Measurements from ENCODE around the gene TCF21.
"Not testable (repeated sequence)": the region's sequence is repeated elsewhere in the genome, so short reads cannot be mapped to it uniquely, and the experiment has no call there.

The TCF21 gene

DNA sequence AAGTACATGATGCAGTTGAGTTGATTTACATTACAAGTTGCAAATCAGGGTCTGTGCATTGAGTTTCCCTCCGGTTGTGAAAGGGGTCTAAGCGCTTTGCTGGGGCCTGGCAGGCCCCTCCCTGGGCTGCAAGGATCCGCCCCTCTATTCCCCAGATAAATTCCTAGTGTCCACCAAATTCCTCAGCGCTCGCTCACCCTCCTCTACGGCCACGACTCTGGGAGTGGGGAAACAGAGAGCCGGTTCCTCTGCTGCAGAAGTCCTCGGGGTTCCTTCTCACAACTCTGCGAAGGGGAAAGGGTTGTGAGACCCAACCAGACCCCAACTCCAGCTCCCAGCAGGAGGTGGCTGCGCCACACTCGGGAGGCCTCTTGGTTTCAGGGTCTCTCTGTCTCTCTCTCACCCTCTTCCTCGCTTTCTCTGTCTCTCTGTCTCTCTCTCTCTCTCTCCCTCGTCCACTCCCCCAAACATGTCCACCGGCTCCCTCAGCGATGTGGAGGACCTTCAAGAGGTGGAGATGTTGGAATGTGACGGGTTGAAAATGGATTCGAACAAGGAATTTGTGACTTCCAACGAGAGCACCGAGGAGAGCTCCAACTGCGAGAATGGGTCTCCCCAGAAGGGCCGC lies at the start of gene TCF21:
TCF21 (plus strand) TSS at position 185 of the 628 bp plus-strand sequence; CDS start at position 470, 285 bp downstream.
- no peak for DNase-seq (ENCODE audit: low read depth)

DNA sequence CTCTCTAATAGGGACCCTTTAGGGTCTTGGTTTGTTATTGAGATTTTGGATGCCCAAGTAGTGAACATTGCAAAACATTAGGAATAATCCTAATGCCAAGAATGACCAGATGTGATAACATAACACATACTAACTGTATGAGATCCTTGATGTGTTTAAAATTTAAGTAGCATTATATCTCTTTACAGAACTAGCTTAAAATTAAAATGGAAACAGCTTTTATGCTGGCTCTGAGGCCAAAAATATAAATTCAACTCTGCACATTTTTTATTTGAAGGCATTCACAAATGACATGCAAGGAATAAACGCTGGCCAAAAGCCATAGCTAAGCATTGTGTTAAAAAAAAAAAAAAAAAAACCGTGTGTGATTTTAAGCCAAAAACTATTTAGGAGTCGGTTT lies 47.7 kb upstream of the TCF21 start:
- no peak for DNase-seq (ENCODE audit: low read depth)

GRCh38 chr6:133843098-133843497 lies 45.8 kb upstream of the TCF21 start:
- no peak for DNase-seq (ENCODE audit: low read depth)

DNA sequence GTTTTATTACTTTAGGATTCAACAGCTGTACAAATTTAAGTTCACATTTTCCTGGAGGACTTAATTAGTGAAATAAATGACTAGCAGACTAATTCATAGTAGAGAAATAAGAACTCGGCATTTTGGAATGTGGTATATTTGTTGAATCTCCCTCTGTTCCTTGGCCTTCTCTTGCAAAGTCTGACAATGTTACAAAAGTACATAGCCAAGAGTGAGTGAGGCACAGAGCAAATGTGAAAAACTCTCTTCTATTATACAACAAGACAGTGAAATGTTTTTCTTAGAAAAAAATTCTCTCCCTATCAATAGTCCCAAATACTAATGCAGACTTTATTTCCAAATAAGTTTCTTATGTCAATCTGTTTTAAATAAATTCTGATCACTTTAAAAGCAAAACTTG lies 44.2 kb upstream of the TCF21 start:
- no peak for DNase-seq (ENCODE audit: low read depth)

- DNase-seq (ENCODE audit: low read depth) = no peak
Measured at GRCh38 chr6:133854041-133854363, 34.9 kb upstream of the TCF21 start.

- no peak for DNase-seq (ENCODE audit: low read depth)
Measured at GRCh38 chr6:133854364-133855275, 34.3 kb upstream of the TCF21 start.

DNA sequence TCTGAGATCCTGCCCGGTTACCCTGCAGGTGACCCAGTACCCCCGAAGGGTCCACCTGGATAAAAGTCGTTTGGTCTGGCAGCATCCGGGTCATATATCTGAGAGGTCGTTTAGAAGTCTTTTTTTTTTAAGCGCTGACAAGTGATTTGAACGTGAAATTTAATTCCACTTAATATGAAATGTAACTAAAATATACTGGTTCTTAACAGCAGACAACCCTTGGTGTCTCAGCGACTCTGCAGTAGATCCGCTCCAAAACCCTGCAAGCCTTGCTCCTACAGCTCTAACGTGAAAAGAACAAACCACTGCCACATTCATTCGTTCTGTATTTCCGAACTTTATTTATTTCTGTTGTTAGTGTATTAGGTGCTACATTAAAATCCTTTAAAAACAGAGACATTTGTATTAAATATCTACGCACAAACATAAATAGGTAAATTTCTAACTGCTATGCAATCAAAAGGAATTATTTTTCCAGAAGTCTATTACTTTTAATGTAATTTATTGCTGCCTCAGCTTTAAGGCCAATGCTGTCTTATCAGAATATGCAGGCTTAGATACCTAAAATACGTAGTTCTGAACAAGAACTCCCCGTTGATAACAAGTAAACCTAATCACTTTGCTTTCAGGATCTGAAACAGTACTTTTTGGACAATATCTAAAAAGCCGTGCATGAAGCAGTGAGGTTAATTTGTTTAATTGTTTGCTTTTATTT lies 33.5 kb upstream of the TCF21 start:
- no peak for DNase-seq (ENCODE audit: low read depth)

- no peak for DNase-seq (ENCODE audit: low read depth)
Measured at GRCh38 chr6:133855991-133856370, 32.9 kb upstream of the TCF21 start.

DNA sequence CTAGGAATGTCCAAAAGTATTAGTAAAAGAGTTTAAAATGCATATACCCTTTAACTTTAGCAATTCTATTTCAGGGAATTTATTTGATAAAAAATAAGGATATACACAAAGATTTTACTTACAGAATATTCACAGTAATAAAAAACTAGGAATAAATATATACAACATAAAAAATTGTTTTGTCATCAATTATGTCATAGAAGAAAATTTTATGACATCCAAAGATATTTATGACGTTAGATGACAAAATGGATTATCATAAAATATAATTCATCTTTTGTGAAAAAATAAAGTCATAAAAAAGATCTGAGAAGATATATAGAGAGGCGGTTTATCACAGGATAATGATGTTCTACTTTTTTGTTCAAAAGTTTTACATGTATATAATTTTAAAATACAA lies 32.0 kb upstream of the TCF21 start:
- DNase-seq (ENCODE audit: low read depth) = no peak

DNA sequence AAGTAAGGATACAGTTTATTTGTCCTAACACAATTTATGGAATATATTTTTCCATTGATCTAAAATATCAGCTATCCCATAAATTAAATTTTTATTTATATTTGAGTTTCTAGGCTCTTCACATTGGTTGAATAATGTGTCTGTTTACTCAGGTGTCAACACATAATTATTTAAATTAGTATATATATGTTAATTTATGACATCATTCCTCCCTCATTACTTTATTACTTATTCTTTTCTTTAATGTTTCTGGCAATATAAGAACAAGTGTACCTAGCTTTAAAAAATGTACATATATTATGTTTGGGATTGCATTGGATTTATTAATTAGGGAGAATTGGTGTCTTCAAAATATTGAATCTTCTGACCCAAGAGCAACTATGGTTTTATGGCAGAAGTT lies 31.2 kb upstream of the TCF21 start:
- DNase-seq (ENCODE audit: low read depth) = no peak

DNA sequence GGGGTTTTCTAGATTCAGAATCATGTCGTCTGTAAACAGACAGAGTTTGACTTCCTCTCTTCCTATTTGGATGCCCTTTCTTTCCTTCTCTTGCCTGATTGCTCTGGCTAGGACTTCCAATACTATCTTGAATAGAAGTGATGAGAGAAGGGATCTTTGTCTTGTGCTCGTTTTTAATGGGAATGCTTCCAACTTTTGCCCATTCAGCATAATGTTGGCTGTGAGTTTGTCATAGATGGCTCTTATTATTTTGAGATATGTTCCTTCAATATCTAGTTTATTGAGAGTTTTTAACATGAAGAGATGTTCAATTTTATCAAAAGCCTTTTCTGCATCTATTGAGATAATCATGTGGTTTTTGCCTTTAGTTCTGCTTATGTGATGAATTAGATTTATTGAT lies 27.6 kb upstream of the TCF21 start:
- DNase-seq (ENCODE audit: low read depth) = not testable (repeated sequence)

DNA sequence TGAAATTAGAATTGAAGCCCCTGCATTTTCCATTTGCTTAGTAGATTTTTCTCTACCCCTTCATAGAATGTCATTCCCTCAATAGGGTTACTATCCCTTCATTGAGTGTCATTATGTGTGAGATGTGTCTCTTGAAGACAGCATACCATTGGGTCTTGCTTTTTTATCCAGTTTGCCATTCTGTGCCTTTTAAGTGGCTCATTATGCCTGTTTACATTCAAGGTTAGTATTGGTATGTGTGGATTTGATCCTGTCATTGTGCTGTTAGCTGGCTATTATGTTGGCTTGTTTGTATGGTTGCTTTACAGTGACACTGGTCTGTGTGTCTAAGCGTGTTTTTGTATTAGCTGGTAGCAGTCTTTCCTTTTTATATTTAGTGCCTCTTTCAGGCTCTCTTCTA lies 25.7 kb upstream of the TCF21 start:
- no peak for DNase-seq (ENCODE audit: low read depth)

GRCh38 chr6:133865680-133866079 lies 23.2 kb upstream of the TCF21 start:
- no peak for DNase-seq (ENCODE audit: low read depth)

DNA sequence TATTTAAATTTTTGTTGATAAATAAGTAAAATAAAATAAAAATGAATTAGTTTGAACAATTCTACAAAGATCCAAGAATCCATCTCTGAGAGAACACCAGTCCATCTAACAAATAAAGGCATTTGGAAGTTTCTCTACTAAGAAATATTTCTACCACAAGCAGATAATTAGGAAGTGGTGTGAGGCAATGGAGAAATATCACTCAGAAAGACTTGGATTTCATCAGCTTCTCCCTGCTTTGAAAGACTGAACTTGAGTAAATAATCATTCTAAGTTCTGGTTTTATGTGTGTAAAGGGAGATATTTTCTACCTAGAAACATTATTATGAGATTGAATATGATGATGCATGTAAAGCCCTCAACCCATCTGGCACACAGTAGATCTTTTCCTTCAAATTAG lies 17.8 kb upstream of the TCF21 start:
- no peak for DNase-seq (ENCODE audit: low read depth)

DNA sequence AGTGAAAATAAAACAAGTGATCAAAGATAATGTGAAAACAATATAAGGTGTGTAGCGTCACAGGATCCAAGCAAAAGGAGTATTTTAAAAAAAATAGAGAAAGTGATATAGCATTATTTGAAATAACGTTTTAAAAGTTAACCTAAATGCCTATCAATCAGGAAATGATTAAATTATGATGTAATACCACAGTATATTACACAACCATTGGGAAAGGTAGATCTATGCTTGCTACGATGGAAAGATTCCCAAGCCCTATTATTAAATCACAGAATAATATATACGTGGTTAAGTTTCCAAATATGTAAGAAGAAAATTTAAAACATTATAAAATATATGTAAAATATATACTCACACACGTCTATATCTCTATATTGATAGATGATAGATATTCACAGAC lies 15.4 kb upstream of the TCF21 start:
- DNase-seq (ENCODE audit: low read depth) = no peak

DNA sequence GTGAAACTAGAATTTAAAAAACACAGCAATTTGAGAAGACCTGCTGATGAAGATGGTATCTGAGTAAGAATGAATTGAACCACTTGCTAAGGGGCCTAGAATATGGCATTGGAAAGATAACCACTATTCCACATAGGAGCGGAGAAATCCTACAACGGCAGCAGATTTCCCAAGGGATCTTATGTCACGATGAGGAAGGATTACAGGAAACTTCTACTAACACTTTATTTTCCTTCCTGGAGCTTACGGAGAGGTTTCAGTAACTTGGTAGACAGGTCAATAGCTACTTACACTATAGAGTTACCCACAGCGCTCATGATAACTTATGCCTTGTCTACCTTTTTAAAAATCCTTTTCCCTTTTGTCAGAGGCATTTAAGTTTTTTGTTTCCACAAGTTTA lies 11.8 kb upstream of the TCF21 start:
- DNase-seq (ENCODE audit: low read depth) = no peak

GRCh38 chr6:133880006-133880405 lies 8.9 kb upstream of the TCF21 start:
- DNase-seq (ENCODE audit: low read depth) = no peak

- no peak for DNase-seq (ENCODE audit: low read depth)
Measured at GRCh38 chr6:133880896-133881295, 8.0 kb upstream of the TCF21 start.

DNA sequence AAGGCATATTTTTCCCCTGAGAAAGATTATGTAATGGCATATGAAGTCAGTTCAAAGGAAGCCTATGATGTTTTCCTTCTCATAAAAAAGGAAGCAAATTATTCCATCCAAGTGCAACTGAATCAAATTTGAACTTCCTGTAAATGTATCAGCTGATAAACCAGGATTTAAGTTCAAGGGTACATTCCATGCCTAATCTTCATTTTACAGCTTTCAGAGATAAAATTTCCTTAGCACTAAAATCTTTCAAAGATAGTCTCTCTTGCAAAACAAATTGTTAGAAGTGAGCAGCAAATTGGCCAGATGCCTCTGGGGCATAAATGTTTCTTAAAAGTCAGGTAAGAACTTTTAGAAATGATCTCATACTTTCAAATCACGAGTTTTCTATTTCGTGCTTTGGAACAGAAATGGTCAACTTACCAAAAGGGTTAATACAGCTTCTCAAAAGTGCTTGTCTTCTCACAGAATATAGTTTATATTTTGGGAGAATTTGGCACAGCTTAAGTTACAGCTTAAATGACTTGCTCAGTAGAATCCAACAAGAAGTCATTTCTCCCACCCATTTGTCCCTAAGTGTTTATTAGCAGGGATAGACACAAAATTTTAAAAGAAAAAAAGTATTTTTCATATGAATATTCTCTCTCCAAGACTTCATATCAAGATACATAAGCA lies 2.7 kb upstream of the TCF21 start:
- DNase-seq (ENCODE audit: low read depth) = no peak

DNA sequence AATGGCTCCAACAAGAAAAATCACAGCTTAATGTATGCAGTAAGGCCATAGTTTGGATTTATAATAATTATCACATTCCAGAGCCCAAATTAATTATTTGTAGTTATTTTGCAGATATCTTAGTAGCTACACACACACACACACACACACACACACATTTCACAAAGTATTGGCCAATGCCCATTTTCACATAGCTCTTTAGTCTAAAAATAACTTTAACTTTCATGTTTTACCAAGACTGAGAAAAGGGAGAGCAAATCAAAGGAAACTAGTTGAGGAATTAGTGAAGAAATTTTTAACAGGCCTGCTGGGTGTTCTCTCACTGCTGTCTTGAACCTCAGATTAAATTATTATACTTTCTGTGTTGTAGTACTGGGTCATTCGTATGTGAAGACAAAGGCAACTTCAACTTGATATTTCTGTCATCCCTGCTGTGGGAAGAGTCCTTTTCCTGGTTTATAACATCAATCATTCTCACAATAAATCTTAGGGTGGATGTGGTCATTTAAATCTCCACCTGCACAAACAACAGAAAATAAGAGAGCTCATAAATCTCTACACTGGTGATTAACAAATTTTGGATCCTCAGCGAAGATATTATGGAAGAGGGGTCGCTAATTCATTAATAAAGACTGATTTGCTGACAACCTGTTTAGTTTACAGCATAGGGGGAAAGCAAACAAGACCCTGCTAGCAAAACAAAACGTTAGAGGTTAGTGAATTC lies 1.6 kb upstream of the TCF21 start:
- DNase-seq (ENCODE audit: low read depth) = no peak

DNA sequence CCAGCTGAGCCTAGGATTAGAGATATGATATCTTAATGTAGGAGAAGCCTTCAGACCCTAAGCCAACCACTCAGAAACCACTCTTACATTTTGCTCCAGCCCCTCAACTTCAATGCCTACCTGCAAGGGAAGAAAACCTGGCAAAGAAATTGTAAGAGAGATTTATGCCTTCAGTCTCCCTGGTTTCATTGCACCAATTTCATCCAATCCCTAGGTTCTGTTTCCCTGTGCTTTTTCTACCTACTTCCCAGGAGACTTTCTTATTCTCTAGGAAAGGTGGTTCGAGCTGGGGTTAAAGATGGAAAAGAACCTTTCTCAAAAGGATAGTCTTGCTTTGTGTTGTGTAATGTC lies 1.1 kb upstream of the TCF21 start:
- DNase-seq (ENCODE audit: low read depth) = no peak
